Measurements from ENCODE around the gene ERBB2. TPM values are rescaled to one million over a fixed set of nuclear protein-coding genes. Genes with fewer than 3 reads are reported as not detected.
A peak's percentile ranks its signal among the peaks of the same experiment; 100 is the strongest.

Gene ERBB2
- total RNA-seq, 1 donor from 2014 or later = 14.5 TPM

- Mint-ChIP-seq H3K36me3 (ENCODE audit: unreplicated experiment) (no peaks in the 10 kb centered on the region), H3K27me3 (ENCODE audit: unreplicated experiment) (peaks cover 3% of the 10 kb centered on the region), H3K9me3 (ENCODE audit: unreplicated experiment) (peaks cover 3% of the 10 kb centered on the region), H3K4me1 (ENCODE audit: low read depth, unreplicated experiment) (no peaks in the 10 kb centered on the region), H3K4me3 (ENCODE audit: unreplicated experiment) (no peak overlapping the region), H3K27ac (ENCODE audit: unreplicated experiment) (no peak overlapping the region)
- no peak for DNase-seq
- TF ChIP-seq CTCF (IDR thresholded peaks at IDR 0.05; ENCODE audit: partially characterized antibody, unreplicated experiment) = no peak
Measured at GRCh38 chr17:39678340-39679116, 21.3 kb upstream of the ERBB2 start.

DNA sequence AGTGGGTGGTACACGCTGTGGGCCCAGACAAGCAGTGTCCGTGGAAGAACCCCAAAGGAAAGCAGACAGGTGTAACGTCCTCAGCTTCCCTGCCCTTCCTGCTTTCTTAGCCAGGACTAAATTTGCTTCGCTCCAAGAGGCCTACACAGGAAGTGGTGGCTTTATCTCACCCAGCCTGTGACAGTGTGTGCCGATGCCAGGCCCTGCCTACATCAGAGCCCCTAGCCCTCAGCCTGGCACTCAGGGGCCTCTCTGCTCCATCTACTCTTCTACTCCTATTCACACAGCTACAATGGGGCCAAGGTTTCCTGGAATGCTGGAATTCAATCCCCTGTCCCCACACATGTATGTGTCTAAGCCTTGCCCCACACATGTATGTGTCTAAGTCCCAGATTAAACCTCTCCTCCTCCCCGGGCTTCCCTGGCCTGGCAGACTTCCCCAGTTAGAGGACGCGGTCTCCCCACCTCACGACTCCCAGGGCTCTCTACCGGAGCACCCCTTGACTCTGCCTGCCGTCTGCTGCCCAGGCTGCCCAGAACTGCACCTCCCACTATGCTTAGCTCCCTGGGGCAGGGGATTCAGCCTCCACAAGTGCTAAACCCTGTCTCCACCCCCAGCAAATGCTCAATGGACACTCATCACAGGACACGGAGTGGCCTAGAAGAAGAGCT lies 20.2 kb upstream of the ERBB2 start:
- H3K27me3 Mint-ChIP-seq (ENCODE audit: unreplicated experiment) = peaks cover 3% of the 10 kb centered on the region
- H3K27ac Mint-ChIP-seq (ENCODE audit: unreplicated experiment) = no peak overlapping the region
- no peak overlapping the region for H3K4me3 Mint-ChIP-seq (ENCODE audit: unreplicated experiment)
- TF ChIP-seq CTCF (IDR thresholded peaks at IDR 0.05; ENCODE audit: partially characterized antibody, unreplicated experiment) = no peak
- no peaks in the 10 kb centered on the region for H3K4me1 Mint-ChIP-seq (ENCODE audit: low read depth, unreplicated experiment)
- no peaks in the 10 kb centered on the region for H3K36me3 Mint-ChIP-seq (ENCODE audit: unreplicated experiment)
- H3K9me3 Mint-ChIP-seq (ENCODE audit: unreplicated experiment) = peaks cover 3% of the 10 kb centered on the region
- DNase-seq = no peak

GRCh38 chr17:39683295-39683939 lies 16.4 kb upstream of the ERBB2 start:
- DNase-seq = no peak
- Mint-ChIP-seq H3K4me3 (ENCODE audit: unreplicated experiment) (no peak overlapping the region), H3K27me3 (ENCODE audit: unreplicated experiment) (peaks cover 6% of the 10 kb centered on the region)

DNA sequence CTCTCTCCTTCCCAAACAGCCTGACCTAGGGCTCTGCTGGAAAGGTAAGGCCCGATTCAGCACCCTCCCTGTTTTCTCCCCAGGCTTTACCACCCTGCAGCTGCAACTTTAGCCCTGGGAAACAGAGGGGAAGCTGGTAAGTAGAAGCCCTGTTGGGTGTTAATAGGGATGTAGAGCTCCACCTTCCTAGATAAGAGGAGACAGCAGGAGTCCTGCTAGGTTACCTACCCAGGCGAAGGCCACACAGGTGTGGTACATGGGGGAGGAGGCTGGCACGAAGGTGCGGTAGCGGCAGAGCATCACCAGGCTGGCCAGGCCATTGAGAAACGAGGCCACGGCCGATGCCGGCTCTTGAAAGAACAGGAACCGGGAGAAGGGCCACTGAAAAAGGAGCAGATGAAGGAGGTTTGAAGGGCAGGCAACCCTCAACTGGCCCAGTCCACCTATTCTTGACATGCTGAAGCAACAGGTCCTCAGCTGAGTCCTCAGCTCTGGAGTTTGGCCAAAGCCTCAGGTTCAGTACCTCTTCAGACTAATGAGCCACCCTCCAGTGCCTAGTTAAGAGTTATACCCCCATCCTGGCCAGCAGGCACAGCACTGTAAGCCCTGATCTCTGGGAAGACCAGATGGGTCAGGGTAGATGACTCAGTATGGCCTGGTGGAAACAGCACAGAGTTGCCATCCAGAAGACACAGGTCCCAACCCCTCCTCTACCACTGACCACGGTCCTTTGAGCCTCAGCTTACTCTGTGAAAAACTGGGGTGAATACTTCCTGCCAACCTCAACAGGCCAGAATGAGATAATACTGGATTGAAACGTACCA lies 15.3 kb upstream of the ERBB2 start:
- H3K9me3 Mint-ChIP-seq (ENCODE audit: unreplicated experiment) = peaks cover 10% of the 10 kb centered on the region
- no peak overlapping the region for H3K27ac Mint-ChIP-seq (ENCODE audit: unreplicated experiment)
- H3K36me3 Mint-ChIP-seq (ENCODE audit: unreplicated experiment) = peaks cover 13% of the 10 kb centered on the region
- peaks cover 10% of the 10 kb centered on the region for H3K4me1 Mint-ChIP-seq (ENCODE audit: low read depth, unreplicated experiment)
- no peak for DNase-seq
- no peak overlapping the region for H3K4me3 Mint-ChIP-seq (ENCODE audit: unreplicated experiment)
- TF ChIP-seq CTCF (IDR thresholded peaks at IDR 0.05; ENCODE audit: partially characterized antibody, unreplicated experiment) = no peak
- H3K27me3 Mint-ChIP-seq (ENCODE audit: unreplicated experiment) = peaks cover 8% of the 10 kb centered on the region

More at GRCh38 chr17:39683295-39683939, 16.4 kb upstream of the ERBB2 start:
- Mint-ChIP-seq H3K9me3 (ENCODE audit: unreplicated experiment) (peaks cover 8% of the 10 kb centered on the region), H3K27ac (ENCODE audit: unreplicated experiment) (peak overlapping the region; percentile 19), H3K4me1 (ENCODE audit: low read depth, unreplicated experiment) (peaks cover 3% of the 10 kb centered on the region), H3K36me3 (ENCODE audit: unreplicated experiment) (peaks cover 13% of the 10 kb centered on the region)
- TF ChIP-seq CTCF (IDR thresholded peaks at IDR 0.05; ENCODE audit: partially characterized antibody, unreplicated experiment) = no peak
